ENCODE data around the gene UNC45B.

DNA sequence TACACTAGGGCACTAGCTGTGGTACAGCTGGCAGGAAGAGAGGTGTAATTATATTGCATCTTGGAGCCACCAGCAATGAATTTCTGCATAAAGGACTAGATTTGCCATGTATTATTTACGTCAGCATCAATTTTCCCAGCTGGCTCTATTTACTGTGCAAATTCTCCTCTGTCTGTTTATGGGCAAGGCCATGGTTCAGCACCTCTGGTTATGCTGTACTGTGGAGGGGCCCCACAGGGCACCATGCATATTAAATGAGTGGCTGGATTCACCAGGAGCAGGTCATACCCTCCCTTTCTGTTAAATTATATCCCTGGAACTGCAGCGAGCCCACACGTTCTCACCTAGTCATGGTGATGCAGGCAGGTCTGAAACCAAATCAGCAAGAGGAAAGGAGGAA is 47.7 kb upstream of the UNC45B start:
- TF ChIP-seq, protein P1, sequence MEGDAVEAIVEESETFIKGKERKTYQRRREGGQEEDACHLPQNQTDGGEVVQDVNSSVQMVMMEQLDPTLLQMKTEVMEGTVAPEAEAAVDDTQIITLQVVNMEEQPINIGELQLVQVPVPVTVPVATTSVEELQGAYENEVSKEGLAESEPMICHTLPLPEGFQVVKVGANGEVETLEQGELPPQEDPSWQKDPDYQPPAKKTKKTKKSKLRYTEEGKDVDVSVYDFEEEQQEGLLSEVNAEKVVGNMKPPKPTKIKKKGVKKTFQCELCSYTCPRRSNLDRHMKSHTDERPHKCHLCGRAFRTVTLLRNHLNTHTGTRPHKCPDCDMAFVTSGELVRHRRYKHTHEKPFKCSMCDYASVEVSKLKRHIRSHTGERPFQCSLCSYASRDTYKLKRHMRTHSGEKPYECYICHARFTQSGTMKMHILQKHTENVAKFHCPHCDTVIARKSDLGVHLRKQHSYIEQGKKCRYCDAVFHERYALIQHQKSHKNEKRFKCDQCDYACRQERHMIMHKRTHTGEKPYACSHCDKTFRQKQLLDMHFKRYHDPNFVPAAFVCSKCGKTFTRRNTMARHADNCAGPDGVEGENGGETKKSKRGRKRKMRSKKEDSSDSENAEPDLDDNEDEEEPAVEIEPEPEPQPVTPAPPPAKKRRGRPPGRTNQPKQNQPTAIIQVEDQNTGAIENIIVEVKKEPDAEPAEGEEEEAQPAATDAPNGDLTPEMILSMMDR (IDR thresholded peaks at IDR 0.05): no peak
- TF ChIP-seq POLR2A (IDR thresholded peaks at IDR 0.05) (no peak), POLR2AphosphoS5 (IDR thresholded peaks at IDR 0.05) (no peak)
